SW 1271 (cell line): ENCODE results near the gene MEIS1.

Source experiments
- DNase-seq, 2 experiments: peaks; one replicate each; lab custom pipeline; 2025; lab: John Stamatoyannopoulos, UW

Gene MEIS1

DNA sequence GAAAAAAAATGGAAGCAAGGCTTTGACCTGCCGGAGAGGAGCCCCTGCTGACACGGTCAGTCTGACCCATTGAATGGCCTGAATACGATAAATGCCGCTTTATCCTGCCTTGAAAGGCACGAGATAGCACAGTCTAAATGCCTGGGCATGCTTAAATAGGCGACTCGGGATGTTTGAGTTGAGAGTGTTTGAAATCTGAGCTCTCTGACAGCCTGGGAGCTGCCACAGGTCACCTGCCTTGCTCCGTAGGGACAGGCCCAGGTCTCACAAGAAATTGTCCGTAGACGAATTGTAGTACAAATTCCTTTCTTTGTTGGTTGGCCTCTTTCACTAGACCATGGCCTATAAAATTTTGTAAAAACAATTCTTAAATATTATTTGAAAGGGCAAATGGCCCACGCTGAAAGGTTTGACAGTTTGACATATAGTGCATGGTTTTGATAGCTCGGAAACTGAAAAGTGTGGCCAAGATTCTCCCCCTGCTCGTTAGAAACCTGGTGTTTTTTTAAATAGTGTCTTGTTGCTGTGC, 72.8 kb downstream of the MEIS1 start:
- no peak for DNase-seq

DNA sequence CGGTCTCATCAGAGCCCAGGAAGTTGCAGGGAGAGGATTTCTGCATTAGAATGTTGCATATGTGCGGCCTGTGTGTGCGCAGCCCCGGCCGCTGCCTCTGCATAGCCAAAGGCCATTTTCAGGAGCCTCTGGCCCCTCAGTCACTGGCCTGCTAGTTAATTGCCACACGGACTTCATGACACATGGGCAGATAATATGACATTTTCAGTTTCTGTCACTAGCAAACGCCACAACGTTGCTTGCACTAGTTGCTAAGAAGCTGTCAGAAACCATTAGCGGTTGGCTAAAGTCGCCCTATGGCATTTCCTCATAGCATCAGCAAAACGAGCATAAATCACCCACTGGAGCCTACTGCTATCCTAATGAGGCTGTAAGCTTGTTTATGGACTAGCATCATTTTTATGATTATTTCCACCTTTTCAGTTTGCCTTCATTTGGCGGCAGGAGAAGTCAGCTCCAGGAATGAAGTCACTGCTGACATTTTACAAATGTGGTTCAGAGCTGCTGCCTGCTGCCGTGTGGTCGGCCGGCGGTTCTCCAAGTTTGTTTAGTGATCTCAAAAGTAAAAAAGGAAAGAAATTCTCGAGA, 73.7 kb downstream of the MEIS1 start:
- DNase-seq: no peak

DNA sequence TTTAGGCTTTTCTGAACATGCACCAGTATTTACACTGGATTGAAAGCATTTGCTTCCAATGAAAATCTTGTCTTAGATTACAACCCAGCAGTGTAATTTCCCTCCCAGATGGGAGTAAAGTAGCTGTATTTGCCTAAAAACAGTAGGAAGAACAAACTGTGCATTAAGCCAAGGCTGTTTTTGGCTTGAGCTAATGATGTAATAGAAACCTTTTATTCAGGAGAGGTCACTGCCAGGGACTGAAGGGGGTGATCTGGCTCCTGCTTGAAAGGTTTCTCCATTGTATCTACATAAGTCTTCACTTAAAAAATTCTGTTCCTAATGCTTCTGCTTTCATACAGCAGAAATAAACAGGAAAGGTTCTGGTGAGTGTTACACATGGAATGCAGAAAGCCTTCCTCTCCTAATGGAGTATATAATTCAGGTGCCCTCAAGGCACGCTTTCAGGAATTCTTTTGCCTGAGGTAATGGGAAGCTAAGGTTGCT, 74.4 kb downstream of the MEIS1 start:
- DNase-seq: no peak

GRCh38 chr2:66512626-66513025, 77.7 kb downstream of the MEIS1 start:
- DNase-seq: no peak

- DNase-seq: no peak
These were observed 80.8 kb downstream of the MEIS1 start for GRCh38 chr2:66515743-66516142.

DNA sequence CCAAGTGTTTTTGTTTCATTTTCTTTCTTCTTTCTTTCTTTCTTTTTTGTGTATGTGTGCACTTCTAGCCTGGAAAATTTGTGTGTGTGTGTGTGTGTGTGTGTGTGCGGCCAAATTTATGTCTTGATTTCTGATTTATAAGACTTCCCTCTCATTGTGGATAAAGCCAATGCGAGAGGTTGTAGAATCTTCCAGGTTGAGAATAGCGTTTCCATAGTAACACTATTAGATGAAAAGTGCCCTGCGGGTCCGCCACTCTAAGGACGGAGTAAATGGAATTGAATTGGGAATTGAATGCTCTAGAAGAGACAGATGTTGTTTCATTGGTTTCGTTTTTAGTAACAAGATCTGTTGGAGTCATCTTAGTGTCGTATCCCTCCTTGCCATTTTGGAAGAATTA, 81.6 kb downstream of the MEIS1 start:
- DNase-seq: no peak

- DNase-seq: no peak
These were observed 82.8 kb downstream of the MEIS1 start for GRCh38 chr2:66517772-66518171.

DNA sequence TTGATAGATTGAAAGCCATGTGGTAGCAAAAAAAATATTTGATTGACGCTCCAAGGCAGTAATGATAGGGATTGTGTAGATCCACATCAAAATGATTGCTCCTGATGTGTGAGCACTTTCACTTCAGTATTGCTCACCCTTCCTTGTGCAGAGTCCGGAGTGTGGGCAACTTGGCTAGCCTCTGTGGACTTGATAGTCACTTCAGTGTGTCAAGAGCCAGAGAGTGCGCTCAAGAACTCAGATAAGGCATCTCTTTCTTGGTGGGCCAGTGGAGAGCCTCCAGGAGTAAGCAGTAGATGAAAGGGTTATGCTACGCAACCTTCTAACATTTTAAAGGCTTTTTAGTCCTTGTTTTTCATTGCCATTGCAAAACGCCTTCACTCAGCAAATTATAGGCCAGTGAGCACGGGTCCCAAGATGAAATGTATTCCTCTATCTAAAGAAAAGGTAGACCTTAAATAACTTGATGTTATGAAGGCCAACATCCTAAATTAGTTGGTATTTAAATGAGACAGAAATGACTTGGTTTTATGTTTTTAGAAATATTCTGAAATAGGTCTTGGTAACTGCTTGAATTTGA, 84.4 kb downstream of the MEIS1 start:
- no peak for DNase-seq

GRCh38 chr2:66521291-66521922, 86.5 kb downstream of the MEIS1 start:
- DNase-seq: no peak

DNA sequence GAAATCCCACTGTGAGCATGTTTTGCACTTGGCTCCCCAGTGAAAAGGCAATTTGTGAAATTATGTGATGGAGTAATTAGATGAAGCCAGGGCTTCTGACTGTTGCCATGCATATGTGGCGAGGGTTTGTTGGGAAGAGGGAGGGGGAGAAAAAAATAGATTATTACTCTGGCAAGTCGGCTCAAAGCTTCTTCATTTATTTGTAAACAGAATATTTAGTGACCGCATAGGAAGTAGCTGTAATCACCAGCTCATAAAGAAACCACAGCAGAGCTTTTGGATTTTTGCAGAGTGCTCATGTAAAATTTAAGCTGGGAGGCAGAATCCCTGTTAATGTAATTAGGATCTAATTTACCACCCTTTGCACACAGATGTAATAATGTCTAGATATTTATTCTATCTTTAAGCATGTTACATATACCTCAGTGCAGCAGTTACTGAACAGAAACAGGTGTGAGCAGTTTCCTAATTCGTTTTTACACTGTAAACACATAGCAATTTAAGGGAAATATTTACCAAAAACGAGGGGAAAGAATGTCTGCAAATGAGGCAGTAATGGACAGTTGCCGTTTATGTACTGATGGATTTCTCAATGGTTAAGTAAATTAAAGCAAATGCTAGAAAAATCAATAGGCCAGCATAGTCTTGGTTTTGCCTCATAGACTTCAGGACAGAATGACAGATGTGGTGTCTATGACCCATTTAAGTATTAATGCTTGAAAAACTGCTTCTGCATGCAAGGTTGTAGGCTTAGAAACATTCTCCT, 87.9 kb downstream of the MEIS1 start:
- DNase-seq: no peak

DNA sequence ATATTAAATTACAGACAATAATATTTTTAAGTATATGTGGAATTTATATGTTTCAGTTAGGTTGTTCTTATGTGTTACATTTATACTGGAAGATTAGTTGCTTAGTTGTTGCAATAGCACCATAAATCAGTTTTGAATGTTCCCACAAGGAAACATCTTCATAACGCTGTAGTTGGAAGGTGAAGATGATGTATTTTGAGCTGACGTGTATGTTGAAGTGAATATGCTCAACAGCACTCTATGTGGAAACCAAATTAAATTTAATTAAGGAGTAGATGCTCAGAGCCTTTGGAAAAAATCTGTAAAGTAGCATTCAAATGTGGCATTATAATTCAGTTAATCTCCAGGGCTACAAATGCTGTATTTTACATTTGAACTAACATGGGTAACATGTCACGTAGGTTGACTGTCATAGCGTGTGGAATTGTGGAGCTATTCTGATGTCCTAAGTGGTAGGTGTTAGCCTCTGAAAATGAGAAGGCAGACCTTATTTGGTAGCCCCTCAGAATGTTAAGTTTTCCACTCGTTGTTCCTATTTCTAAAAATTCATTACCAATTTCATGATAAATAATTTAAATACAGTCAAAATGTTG, 88.5 kb downstream of the MEIS1 start:
- DNase-seq: no peak

DNA sequence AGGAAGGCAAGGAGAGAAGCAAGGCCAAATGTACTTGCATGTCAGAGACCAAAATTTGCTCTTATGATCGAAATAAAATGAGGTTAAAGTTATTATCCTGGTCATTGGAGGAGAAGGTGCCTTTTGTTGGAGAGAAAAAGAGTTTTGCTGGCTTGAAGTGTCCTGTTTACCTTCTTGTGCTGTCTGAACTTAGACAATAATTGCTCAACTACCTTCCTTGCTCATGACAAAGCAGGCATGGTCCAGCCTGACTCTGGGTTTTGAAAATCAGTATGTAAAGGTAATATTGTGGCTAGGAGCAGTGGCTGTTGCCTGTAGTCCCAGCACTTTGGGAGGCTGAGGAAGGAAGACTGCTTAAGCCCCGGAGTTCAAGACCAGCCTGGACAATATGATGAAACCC, 89.1 kb downstream of the MEIS1 start:
- DNase-seq: no peak

GRCh38 chr2:66525606-66526005, 90.7 kb downstream of the MEIS1 start:
- no peak for DNase-seq

GRCh38 chr2:66526180-66526579, 91.3 kb downstream of the MEIS1 start:
- no peak for DNase-seq

GRCh38 chr2:66528974-66529724, 94.2 kb downstream of the MEIS1 start:
- DNase-seq: no peak

- DNase-seq: no peak
These were observed 95.7 kb downstream of the MEIS1 start for GRCh38 chr2:66530651-66531050.

DNA sequence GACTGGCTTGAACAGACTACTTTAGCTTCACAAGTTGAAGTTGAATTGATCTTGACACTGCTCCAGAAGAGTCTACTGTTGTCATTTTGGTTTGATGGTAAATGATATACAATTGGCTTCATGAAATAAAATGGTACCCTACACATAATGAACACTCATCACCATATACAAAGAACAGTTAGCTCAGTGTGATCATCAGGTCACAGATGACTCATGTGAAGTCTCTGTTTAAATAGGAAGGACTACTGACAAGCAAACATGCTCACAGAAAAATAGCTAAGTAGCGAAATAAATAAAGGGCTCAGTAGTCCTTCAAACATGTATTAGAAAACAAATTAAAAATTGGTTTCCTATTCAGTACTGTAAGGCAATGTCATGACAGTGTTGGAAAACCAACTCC, 96.2 kb downstream of the MEIS1 start:
- no peak for DNase-seq

DNA sequence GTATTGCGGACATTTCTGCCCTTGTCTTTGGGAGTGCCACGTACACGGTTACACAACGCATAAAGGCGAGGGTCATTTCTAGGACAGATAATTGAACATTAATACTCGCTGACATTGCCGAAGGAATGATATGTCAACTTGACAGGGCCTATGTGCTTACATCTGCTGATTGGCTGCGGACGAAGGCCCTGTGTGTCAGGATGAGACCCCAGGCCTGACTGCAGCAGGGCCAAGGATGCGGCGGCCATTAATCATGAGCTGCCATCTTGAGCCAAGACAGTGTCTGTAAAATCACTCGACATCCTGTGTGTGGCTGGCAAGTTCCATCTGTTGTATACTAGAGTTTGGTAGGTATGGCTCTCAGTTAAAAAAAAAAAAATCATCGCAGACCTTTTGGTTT, 96.6 kb downstream of the MEIS1 start:
- DNase-seq: no peak

DNA sequence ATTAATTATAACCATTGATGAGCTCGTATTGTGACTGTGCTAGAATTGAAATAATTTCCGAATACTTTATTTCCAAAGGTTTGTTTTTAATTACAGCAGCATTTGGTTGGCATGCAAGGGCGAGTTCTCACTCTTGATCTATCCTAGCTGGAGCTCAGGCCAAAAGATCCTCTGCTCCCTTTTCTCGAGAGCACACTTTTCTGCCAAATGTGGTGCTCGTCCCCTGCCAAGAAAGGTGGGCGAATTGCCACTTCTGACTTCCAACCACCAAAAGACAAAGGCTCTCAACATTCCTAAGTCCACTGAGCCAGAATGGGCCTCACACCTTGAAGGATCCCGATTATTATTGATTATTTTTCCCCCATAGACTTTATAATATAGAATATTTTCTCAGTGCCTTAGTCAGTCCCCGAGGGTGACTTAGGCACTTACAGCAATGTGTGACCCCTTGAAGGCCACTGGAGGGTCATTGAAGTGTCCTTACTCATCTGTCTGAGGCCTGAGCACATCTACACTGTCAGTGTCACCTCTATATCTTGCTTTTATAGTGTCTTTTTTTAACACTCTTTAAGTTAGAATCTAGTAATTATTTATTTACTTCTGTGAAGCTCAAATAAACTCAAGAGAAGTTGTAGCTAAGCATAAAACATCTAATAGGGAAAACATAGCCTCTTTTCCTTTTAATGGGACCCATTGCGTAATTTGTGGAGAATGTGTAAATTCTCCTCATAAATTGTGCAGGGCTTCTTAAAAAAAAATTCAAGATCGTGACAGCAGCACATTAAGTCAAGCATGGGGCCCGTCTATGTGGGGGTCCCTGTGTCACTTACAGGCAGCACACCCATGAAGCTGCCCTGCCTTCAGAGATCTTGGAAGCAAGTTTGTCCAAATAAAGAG, 98.3 kb downstream of the MEIS1 start:
- no peak for DNase-seq

DNA sequence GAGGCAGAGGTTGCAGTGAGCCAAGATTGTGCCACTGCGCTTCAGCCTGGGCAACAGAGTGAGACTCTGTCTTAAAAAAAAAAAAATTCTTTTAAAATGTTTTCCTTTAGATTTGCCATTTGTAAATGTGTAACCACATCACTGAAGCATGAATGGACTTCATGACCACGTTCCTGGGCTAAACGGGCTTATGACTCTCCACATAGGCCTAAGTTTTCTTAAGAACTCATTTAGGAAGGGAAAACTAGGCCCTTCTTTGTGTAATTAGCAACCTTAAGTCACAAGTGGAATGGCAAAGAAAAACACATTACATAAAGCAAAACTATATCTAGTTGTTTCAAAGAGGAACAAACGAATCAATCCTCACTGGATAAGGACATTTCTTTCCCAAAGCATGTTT, 99.5 kb downstream of the MEIS1 start:
- DNase-seq: no peak
